H1 (cell line): Measurements from ENCODE around the gene MMS19. TPM values are rescaled to one million over a fixed set of nuclear protein-coding genes. Genes with fewer than 3 reads are reported as not detected.
A peak's percentile ranks its signal among the peaks of the same experiment; 100 is the strongest.

ENCODE experiments used
- ATF2 ChIP-seq: IDR thresholded peaks from 2 replicates; pipeline ENCODE4 v1.6.1; 2012; ENCODE audit warnings: low read length, inconsistent platforms
- CHD2 ChIP-seq: IDR thresholded peaks from 2 replicates; pipeline ENCODE4 v1.6.1; 2012; ENCODE audit warnings: low read length, improper control_type of control experiment
- EP300 ChIP-seq, 2 experiments: IDR thresholded peaks; 1 replicate in 1 of 2; 2 replicates in 1 of 2; pipeline ENCODE4 v1.6.1; 2011 to 2012; ENCODE audit warnings: low read depth in 2 of 2, low read length in 2 of 2, mild to moderate bottlenecking in 2 of 2, borderline replicate concordance in 1 of 2, inconsistent platforms in 1 of 2, moderate library complexity in 1 of 2
- KDM1A ChIP-seq: fragments of 200-600, 300-600 bp; sonication (generic); IDR thresholded peaks from 2 replicates; pipeline ENCODE4 v1.7.1; 2016; ENCODE audit warnings: mild to moderate bottlenecking, low read length, borderline replicate concordance
- POLR2AphosphoS5 ChIP-seq: IDR thresholded peaks from 2 replicates; pipeline ENCODE4 v1.6.1; 2011; ENCODE audit warnings: low read depth, low read length
- polyA plus RNA-seq, 7 experiments: library from polyadenylated mRNA; depleted of rRNA in 3 of 7; stranded (reverse) in 5 of 7; unstranded in 2 of 7; fragments of >200 nt in 5 of 7; fragments of 200-250 nt in 2 of 7; gene quantifications; 1 replicate in 5 of 7; 2 replicates in 1 of 7; 4 replicates in 1 of 7; pipeline versions ENCODE4 v1.2.1 to v1.2.3, GENCODE V29; 2011 to 2013; ENCODE audit warnings: missing spikeins in 2 of 7, mixed read lengths in 2 of 7
- total RNA-seq: library from RNA; stranded (reverse); fragmentation: NEBNext Ultra II Directional; extraction: Animal tissue kit (Norgen Biotek cat#: 25700); gene quantifications from 2 replicates; pipeline ENCODE4 v1.2.1, GENCODE V29; 2021
- TF ChIP-seq, protein P1 (sequence below): fragments of 300-600 bp; sonication (generic); IDR thresholded peaks from 2 replicates; pipeline ENCODE4 v1.7.1; 2012; ENCODE audit warnings: low read length, moderate library complexity, mild to moderate bottlenecking, inconsistent platforms; ENCODE audit not compliant: insufficient replicate concordance

MMS19 gene
- total and polyA plus RNA-seq, 2 of the 8 experiments (the other 6 are each of a cell fraction or from before 2014, with no cell fraction given) = 130 to 221 TPM

GRCh38 chr10:97445722-97446639, 52.2 kb downstream of the MMS19 start, which contains the start of the genes EXOSC1 and ZDHHC16 (continued):
- TF ChIP-seq KDM1A (peak; percentile 25; the same call in 1 of the 2 replicates), CHD2 (peak; percentile 70; the same call in 1 of the 2 replicates), POLR2AphosphoS5 (peak; percentile 75), EP300 (IDR thresholded peaks at IDR 0.05; ENCODE audit: borderline replicate concordance in 1 of 2, low read depth in 2 of 2, low read length in 2 of 2) (no peak), ATF2 (0 out of 2 replicates have a peak, but pooled peaks have one; percentile 14)
- TF ChIP-seq, protein P1, sequence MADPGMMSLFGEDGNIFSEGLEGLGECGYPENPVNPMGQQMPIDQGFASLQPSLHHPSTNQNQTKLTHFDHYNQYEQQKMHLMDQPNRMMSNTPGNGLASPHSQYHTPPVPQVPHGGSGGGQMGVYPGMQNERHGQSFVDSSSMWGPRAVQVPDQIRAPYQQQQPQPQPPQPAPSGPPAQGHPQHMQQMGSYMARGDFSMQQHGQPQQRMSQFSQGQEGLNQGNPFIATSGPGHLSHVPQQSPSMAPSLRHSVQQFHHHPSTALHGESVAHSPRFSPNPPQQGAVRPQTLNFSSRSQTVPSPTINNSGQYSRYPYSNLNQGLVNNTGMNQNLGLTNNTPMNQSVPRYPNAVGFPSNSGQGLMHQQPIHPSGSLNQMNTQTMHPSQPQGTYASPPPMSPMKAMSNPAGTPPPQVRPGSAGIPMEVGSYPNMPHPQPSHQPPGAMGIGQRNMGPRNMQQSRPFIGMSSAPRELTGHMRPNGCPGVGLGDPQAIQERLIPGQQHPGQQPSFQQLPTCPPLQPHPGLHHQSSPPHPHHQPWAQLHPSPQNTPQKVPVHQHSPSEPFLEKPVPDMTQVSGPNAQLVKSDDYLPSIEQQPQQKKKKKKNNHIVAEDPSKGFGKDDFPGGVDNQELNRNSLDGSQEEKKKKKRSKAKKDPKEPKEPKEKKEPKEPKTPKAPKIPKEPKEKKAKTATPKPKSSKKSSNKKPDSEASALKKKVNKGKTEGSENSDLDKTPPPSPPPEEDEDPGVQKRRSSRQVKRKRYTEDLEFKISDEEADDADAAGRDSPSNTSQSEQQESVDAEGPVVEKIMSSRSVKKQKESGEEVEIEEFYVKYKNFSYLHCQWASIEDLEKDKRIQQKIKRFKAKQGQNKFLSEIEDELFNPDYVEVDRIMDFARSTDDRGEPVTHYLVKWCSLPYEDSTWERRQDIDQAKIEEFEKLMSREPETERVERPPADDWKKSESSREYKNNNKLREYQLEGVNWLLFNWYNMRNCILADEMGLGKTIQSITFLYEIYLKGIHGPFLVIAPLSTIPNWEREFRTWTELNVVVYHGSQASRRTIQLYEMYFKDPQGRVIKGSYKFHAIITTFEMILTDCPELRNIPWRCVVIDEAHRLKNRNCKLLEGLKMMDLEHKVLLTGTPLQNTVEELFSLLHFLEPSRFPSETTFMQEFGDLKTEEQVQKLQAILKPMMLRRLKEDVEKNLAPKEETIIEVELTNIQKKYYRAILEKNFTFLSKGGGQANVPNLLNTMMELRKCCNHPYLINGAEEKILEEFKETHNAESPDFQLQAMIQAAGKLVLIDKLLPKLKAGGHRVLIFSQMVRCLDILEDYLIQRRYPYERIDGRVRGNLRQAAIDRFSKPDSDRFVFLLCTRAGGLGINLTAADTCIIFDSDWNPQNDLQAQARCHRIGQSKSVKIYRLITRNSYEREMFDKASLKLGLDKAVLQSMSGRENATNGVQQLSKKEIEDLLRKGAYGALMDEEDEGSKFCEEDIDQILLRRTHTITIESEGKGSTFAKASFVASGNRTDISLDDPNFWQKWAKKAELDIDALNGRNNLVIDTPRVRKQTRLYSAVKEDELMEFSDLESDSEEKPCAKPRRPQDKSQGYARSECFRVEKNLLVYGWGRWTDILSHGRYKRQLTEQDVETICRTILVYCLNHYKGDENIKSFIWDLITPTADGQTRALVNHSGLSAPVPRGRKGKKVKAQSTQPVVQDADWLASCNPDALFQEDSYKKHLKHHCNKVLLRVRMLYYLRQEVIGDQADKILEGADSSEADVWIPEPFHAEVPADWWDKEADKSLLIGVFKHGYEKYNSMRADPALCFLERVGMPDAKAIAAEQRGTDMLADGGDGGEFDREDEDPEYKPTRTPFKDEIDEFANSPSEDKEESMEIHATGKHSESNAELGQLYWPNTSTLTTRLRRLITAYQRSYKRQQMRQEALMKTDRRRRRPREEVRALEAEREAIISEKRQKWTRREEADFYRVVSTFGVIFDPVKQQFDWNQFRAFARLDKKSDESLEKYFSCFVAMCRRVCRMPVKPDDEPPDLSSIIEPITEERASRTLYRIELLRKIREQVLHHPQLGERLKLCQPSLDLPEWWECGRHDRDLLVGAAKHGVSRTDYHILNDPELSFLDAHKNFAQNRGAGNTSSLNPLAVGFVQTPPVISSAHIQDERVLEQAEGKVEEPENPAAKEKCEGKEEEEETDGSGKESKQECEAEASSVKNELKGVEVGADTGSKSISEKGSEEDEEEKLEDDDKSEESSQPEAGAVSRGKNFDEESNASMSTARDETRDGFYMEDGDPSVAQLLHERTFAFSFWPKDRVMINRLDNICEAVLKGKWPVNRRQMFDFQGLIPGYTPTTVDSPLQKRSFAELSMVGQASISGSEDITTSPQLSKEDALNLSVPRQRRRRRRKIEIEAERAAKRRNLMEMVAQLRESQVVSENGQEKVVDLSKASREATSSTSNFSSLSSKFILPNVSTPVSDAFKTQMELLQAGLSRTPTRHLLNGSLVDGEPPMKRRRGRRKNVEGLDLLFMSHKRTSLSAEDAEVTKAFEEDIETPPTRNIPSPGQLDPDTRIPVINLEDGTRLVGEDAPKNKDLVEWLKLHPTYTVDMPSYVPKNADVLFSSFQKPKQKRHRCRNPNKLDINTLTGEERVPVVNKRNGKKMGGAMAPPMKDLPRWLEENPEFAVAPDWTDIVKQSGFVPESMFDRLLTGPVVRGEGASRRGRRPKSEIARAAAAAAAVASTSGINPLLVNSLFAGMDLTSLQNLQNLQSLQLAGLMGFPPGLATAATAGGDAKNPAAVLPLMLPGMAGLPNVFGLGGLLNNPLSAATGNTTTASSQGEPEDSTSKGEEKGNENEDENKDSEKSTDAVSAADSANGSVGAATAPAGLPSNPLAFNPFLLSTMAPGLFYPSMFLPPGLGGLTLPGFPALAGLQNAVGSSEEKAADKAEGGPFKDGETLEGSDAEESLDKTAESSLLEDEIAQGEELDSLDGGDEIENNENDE = no peak
